SK-N-SH treated with all-trans-retinoic acid at 6 μM for 48 hours (cell line): ENCODE data around the gene TRPM6.

Source experiments
- ATAC-seq: fragments of 200-7000 bp; cut with Tn5 transposase; 3 replicates; pipeline ENCODE4 v1.9.1; 2020; ENCODE audit warnings: mild to moderate bottlenecking, moderate library complexity
- ARNTL ChIP-seq: fragments of 450-650 bp; formaldehyde crosslinking; IDR thresholded peaks from 2 replicates; pipeline ENCODE4 v1.5.0; 2020; ENCODE audit warnings: low read depth, mild to moderate bottlenecking, moderate library complexity, borderline replicate concordance
- BACH2 ChIP-seq: fragments of 250-450 bp; sonication (Bioruptor Pico); IDR thresholded peaks from 2 replicates; pipeline ENCODE4 v1.9.0; 2021; ENCODE audit warnings: mild to moderate bottlenecking, borderline replicate concordance
- CREB5 ChIP-seq: fragments of 250-450 bp; sonication (Bioruptor Pico); IDR thresholded peaks from 2 replicates; pipeline ENCODE4 v1.5.1; 2020; ENCODE audit warnings: low read depth, mild to moderate bottlenecking, moderate library complexity
- CSDC2 ChIP-seq: fragments of 250-450 bp; sonication (Bioruptor Pico); IDR thresholded peaks from 2 replicates; pipeline ENCODE4 v1.5.0; 2020; ENCODE audit warnings: mild to moderate bottlenecking, moderate library complexity
- CSRNP3 ChIP-seq: fragments of 250-450 bp; sonication (Bioruptor Pico); IDR thresholded peaks from 2 replicates; pipeline ENCODE4 v1.5.1; 2021; ENCODE audit warnings: mild to moderate bottlenecking, moderate library complexity
- ESRRG ChIP-seq: fragments of 250-450 bp; sonication (Bioruptor Pico); IDR thresholded peaks from 2 replicates; pipeline ENCODE4 v1.6.1; 2021; ENCODE audit warnings: mild to moderate bottlenecking
- GLIS3 ChIP-seq: fragments of 250-450 bp; sonication (Bioruptor Pico); IDR thresholded peaks from 2 replicates; pipeline ENCODE4 v1.5.0; 2020; ENCODE audit warnings: mild to moderate bottlenecking, moderate library complexity
- ISL1 ChIP-seq: fragments of 250-450 bp; sonication (Bioruptor Pico); IDR thresholded peaks from 2 replicates; pipeline ENCODE4 v2.1.2; 2022; ENCODE audit warnings: mild to moderate bottlenecking, moderate library complexity
- OSR1 ChIP-seq: fragments of 250-450 bp; sonication (Bioruptor Pico); IDR thresholded peaks from 2 replicates; pipeline ENCODE4 v1.8.0; 2022; ENCODE audit warnings: moderate library complexity, mild to moderate bottlenecking, inconsistent platforms
- PATZ1 ChIP-seq: fragments of 250-450 bp; sonication (Bioruptor Pico); IDR thresholded peaks from 2 replicates; pipeline ENCODE4 v1.8.0; 2020; ENCODE audit warnings: mild to moderate bottlenecking, moderate library complexity, borderline replicate concordance
- PPARA ChIP-seq: fragments of 250-450 bp; sonication (Bioruptor Pico); IDR thresholded peaks from 2 replicates; pipeline ENCODE4 v1.5.0; 2020; ENCODE audit warnings: mild to moderate bottlenecking, borderline replicate concordance
- RARB ChIP-seq: fragments of 250-450 bp; sonication (Bioruptor Pico); IDR thresholded peaks from 2 replicates; pipeline ENCODE4 v1.8.0; 2021; ENCODE audit warnings: mild to moderate bottlenecking, moderate library complexity
- SNAI2 ChIP-seq: fragments of 250-450 bp; sonication (Bioruptor Pico); IDR thresholded peaks from 2 replicates; pipeline ENCODE4 v1.5.0; 2020; ENCODE audit warnings: mild to moderate bottlenecking, moderate library complexity
- TCF4 ChIP-seq: fragments of 250-450 bp; sonication (Bioruptor Pico); IDR thresholded peaks from 2 replicates; pipeline ENCODE4 v1.8.0; 2021; ENCODE audit warnings: mild to moderate bottlenecking, moderate library complexity, borderline replicate concordance
- TOX ChIP-seq: fragments of 250-450 bp; sonication (Bioruptor Pico); IDR thresholded peaks from 2 replicates; pipeline ENCODE4 v1.8.0; 2021; ENCODE audit warnings: mild to moderate bottlenecking, moderate library complexity, borderline replicate concordance
- TSHZ2 ChIP-seq: fragments of 250-450 bp; sonication (Bioruptor Pico); IDR thresholded peaks from 2 replicates; pipeline ENCODE4 v1.5.0; 2020; ENCODE audit warnings: mild to moderate bottlenecking, moderate library complexity
- ZC3H10 ChIP-seq: fragments of 250-450 bp; sonication (Bioruptor Pico); IDR thresholded peaks from 2 replicates; pipeline ENCODE4 v1.5.1; 2021; ENCODE audit warnings: mild to moderate bottlenecking, moderate library complexity
- ZNF565 ChIP-seq: fragments of 450-650 bp; formaldehyde crosslinking; conservative IDR thresholded peaks from 2 replicates; pipeline ENCODE4 v1.5.0; 2020; ENCODE audit warnings: low read depth, mild to moderate bottlenecking, moderate library complexity
- ZNF70 ChIP-seq: fragments of 450-650 bp; formaldehyde crosslinking; IDR thresholded peaks from 2 replicates; pipeline ENCODE4 v1.5.0; 2020; ENCODE audit warnings: mild to moderate bottlenecking, moderate library complexity
- ZNF8 ChIP-seq: fragments of 450-650 bp; formaldehyde crosslinking; IDR thresholded peaks from 2 replicates; pipeline ENCODE4 v1.5.0; 2020; ENCODE audit warnings: mild to moderate bottlenecking, moderate library complexity

TRPM6 gene

DNA sequence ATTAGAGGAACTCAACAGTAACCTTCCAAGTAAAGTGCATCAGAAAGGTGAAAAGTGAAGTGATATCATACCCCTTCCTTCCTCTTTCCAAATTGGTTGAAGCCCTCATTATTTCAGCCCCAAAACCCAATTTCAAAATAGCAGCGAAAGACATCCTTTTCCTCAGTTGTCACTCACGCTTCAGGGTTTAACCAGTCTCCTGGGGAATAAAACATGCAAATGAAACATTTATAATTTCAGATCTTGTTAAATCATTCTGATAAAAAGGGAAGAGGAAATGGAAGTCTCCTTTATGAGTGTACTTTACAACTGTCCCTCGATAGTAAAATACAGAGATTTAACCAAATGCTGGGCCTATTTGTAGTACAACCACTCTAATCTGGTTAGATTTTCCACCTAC, 22.5 kb downstream of the TRPM6 start:
- ATAC-seq, result no peak
- TF ChIP-seq ZNF70 (CRISPR knock-in tag), result no peak
- no peak for TF ChIP-seq ISL1 (CRISPR knock-in tag)
- TF ChIP-seq GLIS3 (CRISPR knock-in tag), result no peak
- no peak for TF ChIP-seq TCF4 (CRISPR knock-in tag)
- no peak for TF ChIP-seq ARNTL (CRISPR knock-in tag)
- no peak for TF ChIP-seq BACH2 (CRISPR knock-in tag)
- TF ChIP-seq PATZ1 (CRISPR knock-in tag), result no peak
- no peak for TF ChIP-seq ZC3H10 (CRISPR knock-in tag)
- TF ChIP-seq CSRNP3, result no peak
- no peak for TF ChIP-seq TSHZ2 (CRISPR knock-in tag)
- no peak for TF ChIP-seq ZNF8 (CRISPR knock-in tag)
- no peak for TF ChIP-seq RARB (CRISPR knock-in tag)
- no peak for TF ChIP-seq OSR1 (CRISPR knock-in tag)
- no peak for TF ChIP-seq SNAI2
- no peak for TF ChIP-seq CSDC2 (CRISPR knock-in tag)
- no peak for TF ChIP-seq ESRRG (CRISPR knock-in tag)
- no peak for TF ChIP-seq ZNF565 (CRISPR knock-in tag)
- no peak for TF ChIP-seq PPARA (CRISPR knock-in tag)
- TF ChIP-seq CREB5 (CRISPR knock-in tag), result no peak
- TF ChIP-seq TOX (CRISPR knock-in tag), result no peak

DNA sequence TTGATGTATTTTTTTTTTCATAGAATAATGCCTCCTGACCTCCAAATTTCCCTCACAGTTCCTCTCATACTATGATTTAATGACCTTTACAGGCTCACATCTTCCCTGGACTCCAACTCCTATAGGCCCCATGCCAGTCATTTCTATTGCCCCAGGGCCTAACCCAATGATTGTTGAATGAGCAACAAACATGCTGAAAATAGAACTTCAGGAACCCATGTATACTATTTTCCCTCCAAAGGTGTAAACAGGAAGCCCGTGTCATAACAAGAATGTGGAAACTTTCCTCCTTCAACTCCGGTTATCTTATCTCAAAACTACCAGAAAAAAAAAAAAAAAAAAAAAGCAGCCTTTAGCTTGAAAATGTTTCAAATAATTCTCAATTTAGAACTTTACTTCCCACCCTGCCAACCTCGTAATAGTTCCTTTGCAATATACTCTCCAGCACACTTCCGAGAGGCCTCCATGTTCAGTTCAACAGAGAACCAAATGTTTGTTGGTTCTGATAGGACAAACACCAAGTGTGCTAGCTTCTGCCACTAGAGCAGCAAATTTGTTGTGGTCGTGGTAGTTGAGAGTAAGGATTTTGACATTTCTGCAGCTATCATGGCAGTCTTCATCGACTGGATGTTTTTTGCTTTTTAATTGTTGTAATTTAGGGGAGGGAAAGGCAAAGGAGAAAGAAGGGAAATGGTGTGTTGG, 25.8 kb downstream of the TRPM6 start:
- TF ChIP-seq TSHZ2 (CRISPR knock-in tag) (no peak), CREB5 (CRISPR knock-in tag) (no peak), ESRRG (CRISPR knock-in tag) (no peak), CSDC2 (CRISPR knock-in tag) (no peak)
- TF ChIP-seq, all 23 proteins: peak for 0
- no peak for ATAC-seq
